LNCaP clone FGC (cell line): Measurements from ENCODE around the gene COL6A3.

Experiments
- DNase-seq: peaks from one replicate; pipeline ENCODE4 v3.0.0-alpha.2; 2011; ENCODE audit warnings: low read depth
- H3K4me3 ChIP-seq: 2 replicates; pipeline ENCODE4 v1.5.1; 2011; ENCODE audit warnings: mild to moderate bottlenecking, low read depth, low read length, control low read depth
- CTCF ChIP-seq: IDR thresholded peaks from 2 replicates; pipeline ENCODE4 v1.5.1; 2012; ENCODE audit warnings: mild to moderate bottlenecking; ENCODE audit not compliant: control insufficient read depth, insufficient read depth; ENCODE audit errors: extremely low read depth

The COL6A3 gene

GRCh38 chr2:237441605-237442274, 27.8 kb upstream of the COL6A3 start:
- no peak overlapping the region for H3K4me3 ChIP-seq
- no peak for TF ChIP-seq CTCF
- no peak for DNase-seq

GRCh38 chr2:237440819-237441281, 26.9 kb upstream of the COL6A3 start:
- TF ChIP-seq CTCF = no peak
- no peak overlapping the region for H3K4me3 ChIP-seq
- DNase-seq = no peak

- no peak overlapping the region for H3K4me3 ChIP-seq
- peak; percentile 19 for DNase-seq
- no peak for TF ChIP-seq CTCF
Measured at GRCh38 chr2:237438080-237438940, 24.3 kb upstream of the COL6A3 start.

DNA sequence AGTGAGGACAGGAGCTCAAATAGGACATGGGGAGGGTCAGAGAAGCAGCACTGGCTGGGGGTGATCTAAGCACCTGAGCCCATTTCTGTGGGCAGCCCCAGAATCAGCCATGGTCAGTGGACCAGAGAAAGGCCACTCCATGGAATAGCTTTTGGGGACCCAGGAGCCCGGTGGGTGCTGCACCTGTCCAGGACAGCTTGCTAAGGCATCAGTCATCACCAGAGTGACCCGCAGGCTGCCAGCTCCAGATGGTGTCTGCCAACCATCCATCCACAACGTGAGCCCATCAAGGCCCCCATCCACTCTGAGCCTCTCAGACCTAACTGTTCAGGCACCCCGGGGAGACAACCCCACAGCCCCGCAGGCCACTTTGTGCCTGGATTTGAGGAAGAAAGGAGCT, 23.6 kb upstream of the COL6A3 start:
- DNase-seq = no peak
- H3K4me3 ChIP-seq = no peak overlapping the region
- TF ChIP-seq CTCF = no peak

DNA sequence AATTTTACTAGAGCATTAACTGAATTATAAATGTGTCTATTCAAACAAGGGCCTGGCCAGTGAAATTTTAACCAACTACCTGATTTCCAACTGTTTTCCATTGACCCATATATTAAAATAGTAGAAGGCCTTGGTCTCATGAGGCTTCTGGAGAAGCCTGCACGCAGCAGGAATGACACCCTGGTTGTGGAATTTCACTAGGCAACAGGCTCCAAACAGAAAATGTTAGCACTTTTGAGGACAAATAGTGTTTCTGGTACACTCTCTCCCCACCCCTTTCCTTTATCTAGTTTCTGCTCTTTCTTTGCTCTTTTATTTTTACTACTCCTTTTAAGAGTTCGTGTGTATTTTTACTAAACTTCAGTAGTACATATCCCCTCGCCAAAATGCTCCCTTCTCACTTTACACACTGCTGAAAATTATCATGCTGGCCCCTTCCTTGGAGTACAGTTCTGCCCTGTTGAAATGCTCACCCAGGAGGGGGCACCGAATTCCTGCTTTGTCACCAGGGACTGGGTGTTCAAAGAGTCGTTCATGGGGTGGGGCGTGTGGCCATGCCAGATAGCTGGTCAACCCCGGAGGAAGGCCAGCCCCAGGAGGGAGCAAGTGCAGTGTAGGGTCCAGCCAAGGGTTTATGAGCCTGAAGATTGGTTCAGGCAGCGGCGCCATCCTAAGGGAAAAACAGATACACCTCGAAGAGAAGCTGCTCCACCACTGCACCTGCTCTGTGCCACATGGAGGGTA, 22.1 kb upstream of the COL6A3 start:
- TF ChIP-seq CTCF = no peak
- no peak overlapping the region for H3K4me3 ChIP-seq
- DNase-seq = no peak

- DNase-seq = no peak
- TF ChIP-seq CTCF = no peak
- no peak overlapping the region for H3K4me3 ChIP-seq
Measured at GRCh38 chr2:237434866-237435311, 20.9 kb upstream of the COL6A3 start.
